HEK293 (cell line): ENCODE measurements around the gene HSD11B1.

Experiments used
- BCL11A ChIP-seq: fragments of 450-650 bp; formaldehyde crosslinking; IDR thresholded peaks from 2 replicates; pipeline ENCODE4 v1.5.1; 2016; ENCODE audit warnings: low read depth, missing biosample characterization, missing genetic modification characterization
- CTCF ChIP-seq: fragments of 450-650 bp; formaldehyde crosslinking; IDR thresholded peaks from 2 replicates; pipeline ENCODE4 v1.5.1; 2016; ENCODE audit warnings: missing biosample characterization, missing genetic modification characterization
- GLI4 ChIP-seq: fragments of 450-650 bp; formaldehyde crosslinking; IDR thresholded peaks from 2 replicates; pipeline ENCODE4 v1.5.1; 2016; ENCODE audit warnings: missing biosample characterization, missing genetic modification characterization
- SP2 ChIP-seq: fragments of 450-650 bp; formaldehyde crosslinking; IDR thresholded peaks from 2 replicates; pipeline ENCODE4 v1.5.1; 2016; ENCODE audit warnings: missing biosample characterization, missing genetic modification characterization
- TCF7L2 ChIP-seq: IDR thresholded peaks from 2 replicates; pipeline ENCODE4 v1.6.1; 2011; ENCODE audit warnings: low read depth, mild to moderate bottlenecking, inconsistent platforms, low read length, moderate library complexity, borderline replicate concordance
- ZBTB11 ChIP-seq: fragments of 450-650 bp; formaldehyde crosslinking; conservative IDR thresholded peaks from 2 replicates; pipeline ENCODE4 v1.5.1; 2016; ENCODE audit warnings: low read depth, missing biosample characterization, missing genetic modification characterization
- ZNF221 ChIP-seq: fragments of 450-650 bp; formaldehyde crosslinking; IDR thresholded peaks from 2 replicates; pipeline ENCODE4 v1.5.1; 2017; ENCODE audit warnings: missing biosample characterization, missing genetic modification characterization, borderline replicate concordance
- ZNF239 ChIP-seq: fragments of 450-650 bp; formaldehyde crosslinking; IDR thresholded peaks from 2 replicates; pipeline ENCODE4 v1.5.1; 2016; ENCODE audit warnings: missing biosample characterization, missing genetic modification characterization
- ZNF302 ChIP-seq: fragments of 450-650 bp; formaldehyde crosslinking; IDR thresholded peaks from 2 replicates; pipeline ENCODE4 v1.5.1; 2016; ENCODE audit warnings: missing biosample characterization, missing genetic modification characterization, low read depth
- ZNF423 ChIP-seq: fragments of 450-650 bp; formaldehyde crosslinking; IDR thresholded peaks from 2 replicates; pipeline ENCODE4 v1.5.1; 2016; ENCODE audit warnings: missing biosample characterization, missing genetic modification characterization
- ZNF548 ChIP-seq: fragments of 450-650 bp; formaldehyde crosslinking; IDR thresholded peaks from 2 replicates; pipeline ENCODE4 v1.5.1; 2016; ENCODE audit warnings: missing biosample characterization, missing genetic modification characterization
- ZNF549 ChIP-seq: fragments of 450-650 bp; IDR thresholded peaks from 2 replicates; pipeline ENCODE4 v1.5.1; 2018; ENCODE audit warnings: missing biosample characterization, missing genetic modification characterization, mild to moderate bottlenecking, inconsistent platforms, moderate library complexity
- ZNF561 ChIP-seq: fragments of 450-650 bp; IDR thresholded peaks from 2 replicates; pipeline ENCODE4 v1.5.1; 2018; ENCODE audit warnings: missing biosample characterization, missing genetic modification characterization, borderline replicate concordance
- ZNF704 ChIP-seq: fragments of 450-650 bp; formaldehyde crosslinking; IDR thresholded peaks from 2 replicates; pipeline ENCODE4 v1.5.1; 2016; ENCODE audit warnings: missing biosample characterization, missing genetic modification characterization

GRCh38 chr1:209710093-209710492, 5.4 kb downstream of the HSD11B1 start:
- no peak for TF ChIP-seq ZNF423 (tag by site-specific recombination)
- no peak for TF ChIP-seq SP2 (tag by site-specific recombination)
- no peak for TF ChIP-seq TCF7L2
- TF ChIP-seq ZNF302 (tag by site-specific recombination) = no peak
- TF ChIP-seq GLI4 (tag by site-specific recombination) = no peak
- TF ChIP-seq ZNF239 = no peak
- TF ChIP-seq CTCF (tag by site-specific recombination) = no peak
- TF ChIP-seq ZNF549 = no peak
- TF ChIP-seq ZNF561 (tag by site-specific recombination) = no peak
- TF ChIP-seq BCL11A (tag by site-specific recombination) = no peak
- no peak for TF ChIP-seq ZNF704 (tag by site-specific recombination)
- TF ChIP-seq ZNF548 (tag by site-specific recombination) = no peak
- TF ChIP-seq ZNF221 (tag by site-specific recombination) = no peak
- no peak for TF ChIP-seq ZBTB11 (tag by site-specific recombination)
